GM12892 (cell line): Measurements from ENCODE around the gene NISCH.

Source experiments
- POLR2A ChIP-seq: IDR thresholded peaks from 2 replicates; pipeline ENCODE4 v1.6.1; 2011; ENCODE audit warnings: low read depth, low read length, control low read depth
- POLR2AphosphoS5 ChIP-seq: IDR thresholded peaks from 2 replicates; pipeline ENCODE4 v1.6.1; 2011; ENCODE audit warnings: low read depth, low read length, control low read depth
- TAF1 ChIP-seq: IDR thresholded peaks from 2 replicates; pipeline ENCODE4 v1.6.1; 2011; ENCODE audit warnings: low read depth, mild to moderate bottlenecking, control low read depth, low read length, borderline replicate concordance

DNA sequence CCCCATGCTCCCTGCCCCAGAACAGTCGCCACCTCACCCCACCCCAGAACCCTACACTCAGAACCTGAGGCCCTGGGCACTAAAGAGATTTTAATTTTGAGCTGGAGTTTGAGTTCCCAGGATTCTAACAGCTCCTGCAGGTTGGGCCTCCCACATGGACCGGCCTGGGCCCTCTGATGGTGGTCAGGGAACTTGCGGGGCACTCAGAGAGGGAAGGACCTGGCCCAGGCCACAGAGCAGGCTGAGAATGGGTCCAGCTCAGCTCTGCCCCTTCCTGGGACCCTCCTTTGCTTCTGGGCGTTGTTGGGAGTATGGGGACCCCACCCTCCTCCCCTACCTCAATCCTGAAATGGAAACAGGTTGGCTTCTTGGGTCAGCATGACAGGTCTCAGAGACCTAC is 9.4 kb upstream of the NISCH start:
- no peak for TF ChIP-seq POLR2AphosphoS5
- no peak for TF ChIP-seq POLR2A
- TF ChIP-seq TAF1, result no peak
